Measurements from ENCODE around the gene PELO.

The PELO gene

DNA sequence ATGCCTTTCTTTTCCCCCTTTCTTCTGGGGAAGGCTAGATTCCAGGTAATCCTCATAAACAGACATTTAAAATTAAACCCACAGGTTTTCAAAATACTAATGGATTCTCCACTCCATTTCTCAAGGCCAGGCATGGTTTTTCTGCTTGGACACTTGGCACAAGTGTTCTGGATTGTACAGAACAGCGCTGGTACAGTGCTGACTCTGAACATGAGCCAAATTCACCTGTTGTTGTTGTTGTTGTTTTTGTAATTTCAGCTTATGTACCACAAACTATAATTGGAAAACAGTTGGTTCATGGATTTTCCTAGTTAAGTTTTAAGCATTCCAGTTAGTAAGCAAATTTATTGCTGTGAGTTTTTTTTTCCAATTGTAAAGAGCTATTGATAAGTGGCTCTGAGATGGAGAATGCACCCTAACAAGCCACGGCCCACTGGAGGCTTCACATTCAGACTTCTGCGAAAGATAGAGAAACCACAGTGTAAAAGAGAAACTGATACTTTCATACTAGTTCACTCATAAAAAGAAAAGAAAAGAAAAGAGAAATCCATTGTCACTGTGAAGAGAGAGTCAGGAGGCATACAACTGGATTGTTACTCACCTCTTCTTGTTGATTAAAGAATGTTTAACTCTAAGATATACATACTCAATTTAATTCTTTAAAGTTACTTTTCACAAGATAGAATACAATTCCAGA lies 16.2 kb upstream of the PELO start:
- Histone ChIP-seq H3K27me3 (replicated peaks; ENCODE audit: control insufficient read depth, insufficient read depth, low read length, poor library complexity, severe bottlenecking) (no peaks in the 10 kb centered on the region), H3K4me1 (ENCODE audit: control insufficient read depth, insufficient read depth, low read length, poor library complexity, severe bottlenecking) (peaks cover 18% of the 10 kb centered on the region), H3K36me3 (ENCODE audit: control insufficient read depth, insufficient read depth, low read length) (no peaks in the 10 kb centered on the region), H3K9me3 (ENCODE audit: control insufficient read depth, low read length) (no peaks in the 10 kb centered on the region), H3K4me3 (ENCODE audit: insufficient read depth, low read depth, low read length, poor library complexity, severe bottlenecking) (no peak overlapping the region), H3K27ac (ENCODE audit: insufficient read depth, low read length, poor library complexity, severe bottlenecking) (no peak overlapping the region)
- no peak for DNase-seq

- Histone ChIP-seq H3K4me1 (ENCODE audit: control insufficient read depth, insufficient read depth, low read length, poor library complexity, severe bottlenecking) (peaks cover 19% of the 10 kb centered on the region), H3K27me3 (replicated peaks; ENCODE audit: control insufficient read depth, insufficient read depth, low read length, poor library complexity, severe bottlenecking) (no peaks in the 10 kb centered on the region), H3K36me3 (ENCODE audit: control insufficient read depth, insufficient read depth, low read length) (no peaks in the 10 kb centered on the region), H3K27ac (ENCODE audit: insufficient read depth, low read length, poor library complexity, severe bottlenecking) (no peak overlapping the region), H3K9me3 (ENCODE audit: control insufficient read depth, low read length) (no peaks in the 10 kb centered on the region), H3K4me3 (ENCODE audit: insufficient read depth, low read depth, low read length, poor library complexity, severe bottlenecking) (no peak overlapping the region)
- no peak for DNase-seq
Measured at GRCh38 chr5:52772668-52773067, 15.0 kb upstream of the PELO start.

GRCh38 chr5:52773342-52773741 lies 14.4 kb upstream of the PELO start:
- Histone ChIP-seq H3K27me3 (replicated peaks; ENCODE audit: control insufficient read depth, insufficient read depth, low read length, poor library complexity, severe bottlenecking) (no peaks in the 10 kb centered on the region), H3K4me1 (ENCODE audit: control insufficient read depth, insufficient read depth, low read length, poor library complexity, severe bottlenecking) (peaks cover 19% of the 10 kb centered on the region)
- no peak for DNase-seq

GRCh38 chr5:52774005-52774410 lies 13.7 kb upstream of the PELO start:
- Histone ChIP-seq H3K27me3 (replicated peaks; ENCODE audit: control insufficient read depth, insufficient read depth, low read length, poor library complexity, severe bottlenecking) (no peaks in the 10 kb centered on the region), H3K4me1 (ENCODE audit: control insufficient read depth, insufficient read depth, low read length, poor library complexity, severe bottlenecking) (peaks cover 19% of the 10 kb centered on the region), H3K36me3 (ENCODE audit: control insufficient read depth, insufficient read depth, low read length) (no peaks in the 10 kb centered on the region), H3K27ac (ENCODE audit: insufficient read depth, low read length, poor library complexity, severe bottlenecking) (no peak overlapping the region), H3K9me3 (ENCODE audit: control insufficient read depth, low read length) (no peaks in the 10 kb centered on the region), H3K4me3 (ENCODE audit: insufficient read depth, low read depth, low read length, poor library complexity, severe bottlenecking) (no peak overlapping the region)
- DNase-seq = no peak

More at GRCh38 chr5:52773342-52773741, 14.4 kb upstream of the PELO start:
- Histone ChIP-seq H3K27ac (ENCODE audit: insufficient read depth, low read length, poor library complexity, severe bottlenecking) (no peak overlapping the region), H3K36me3 (ENCODE audit: control insufficient read depth, insufficient read depth, low read length) (no peaks in the 10 kb centered on the region), H3K9me3 (ENCODE audit: control insufficient read depth, low read length) (no peaks in the 10 kb centered on the region), H3K4me3 (ENCODE audit: insufficient read depth, low read depth, low read length, poor library complexity, severe bottlenecking) (no peak overlapping the region)

- no peaks in the 10 kb centered on the region for H3K36me3 ChIP-seq (ENCODE audit: control insufficient read depth, insufficient read depth, low read length)
- H3K27me3 ChIP-seq (replicated peaks; ENCODE audit: control insufficient read depth, insufficient read depth, low read length, poor library complexity, severe bottlenecking) = no peaks in the 10 kb centered on the region
- DNase-seq = peak in 1 of 3 donors; percentile 24
- no peak overlapping the region for H3K27ac ChIP-seq (ENCODE audit: insufficient read depth, low read length, poor library complexity, severe bottlenecking)
- H3K4me1 ChIP-seq (ENCODE audit: control insufficient read depth, insufficient read depth, low read length, poor library complexity, severe bottlenecking) = peaks cover 19% of the 10 kb centered on the region
- no peaks in the 10 kb centered on the region for H3K9me3 ChIP-seq (ENCODE audit: control insufficient read depth, low read length)
- H3K4me3 ChIP-seq (ENCODE audit: insufficient read depth, low read depth, low read length, poor library complexity, severe bottlenecking) = no peak overlapping the region
Measured at GRCh38 chr5:52776116-52776515, 11.6 kb upstream of the PELO start.

DNA sequence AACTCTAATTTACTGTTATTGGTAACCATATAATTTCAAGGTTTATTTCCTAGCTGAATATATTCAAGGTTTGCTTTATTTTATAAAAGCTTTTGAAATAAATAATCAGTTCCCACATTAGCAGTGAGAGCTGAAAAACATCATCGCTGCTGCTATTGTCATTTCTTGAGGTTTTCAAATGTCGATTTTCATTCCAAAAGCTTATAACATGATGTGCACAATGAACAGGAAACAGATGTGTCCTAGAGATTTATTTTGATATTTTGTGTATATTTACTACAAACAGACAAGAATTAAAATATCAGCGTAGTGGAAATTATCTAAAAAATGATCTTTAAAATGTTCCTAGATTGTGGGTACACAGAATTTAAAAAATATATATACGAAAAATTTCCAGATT lies 10.5 kb upstream of the PELO start:
- H3K4me3 ChIP-seq (ENCODE audit: insufficient read depth, low read depth, low read length, poor library complexity, severe bottlenecking) = no peak overlapping the region
- no peak overlapping the region for H3K27ac ChIP-seq (ENCODE audit: insufficient read depth, low read length, poor library complexity, severe bottlenecking)
- no peaks in the 10 kb centered on the region for H3K36me3 ChIP-seq (ENCODE audit: control insufficient read depth, insufficient read depth, low read length)
- DNase-seq = no peak
- peaks cover 19% of the 10 kb centered on the region for H3K4me1 ChIP-seq (ENCODE audit: control insufficient read depth, insufficient read depth, low read length, poor library complexity, severe bottlenecking)
- no peaks in the 10 kb centered on the region for H3K27me3 ChIP-seq (replicated peaks; ENCODE audit: control insufficient read depth, insufficient read depth, low read length, poor library complexity, severe bottlenecking)
- H3K9me3 ChIP-seq (ENCODE audit: control insufficient read depth, low read length) = no peaks in the 10 kb centered on the region

GRCh38 chr5:52778781-52779180 lies 8.9 kb upstream of the PELO start:
- Histone ChIP-seq H3K27ac (ENCODE audit: insufficient read depth, low read length, poor library complexity, severe bottlenecking) (no peak overlapping the region), H3K4me1 (ENCODE audit: control insufficient read depth, insufficient read depth, low read length, poor library complexity, severe bottlenecking) (peaks cover 19% of the 10 kb centered on the region), H3K27me3 (replicated peaks; ENCODE audit: control insufficient read depth, insufficient read depth, low read length, poor library complexity, severe bottlenecking) (no peaks in the 10 kb centered on the region), H3K36me3 (ENCODE audit: control insufficient read depth, insufficient read depth, low read length) (no peaks in the 10 kb centered on the region), H3K4me3 (ENCODE audit: insufficient read depth, low read depth, low read length, poor library complexity, severe bottlenecking) (no peak overlapping the region), H3K9me3 (ENCODE audit: control insufficient read depth, low read length) (no peaks in the 10 kb centered on the region)
- DNase-seq = no peak

GRCh38 chr5:52779213-52779612 lies 8.5 kb upstream of the PELO start:
- no peak overlapping the region for H3K4me3 ChIP-seq (ENCODE audit: insufficient read depth, low read depth, low read length, poor library complexity, severe bottlenecking)
- no peak for DNase-seq
- H3K27ac ChIP-seq (ENCODE audit: insufficient read depth, low read length, poor library complexity, severe bottlenecking) = no peak overlapping the region
- peaks cover 14% of the 10 kb centered on the region for H3K4me1 ChIP-seq (ENCODE audit: control insufficient read depth, insufficient read depth, low read length, poor library complexity, severe bottlenecking)
- no peaks in the 10 kb centered on the region for H3K36me3 ChIP-seq (ENCODE audit: control insufficient read depth, insufficient read depth, low read length)
- H3K27me3 ChIP-seq (replicated peaks; ENCODE audit: control insufficient read depth, insufficient read depth, low read length, poor library complexity, severe bottlenecking) = no peaks in the 10 kb centered on the region
- no peaks in the 10 kb centered on the region for H3K9me3 ChIP-seq (ENCODE audit: control insufficient read depth, low read length)

- Histone ChIP-seq H3K4me1 (ENCODE audit: control insufficient read depth, insufficient read depth, low read length, poor library complexity, severe bottlenecking) (peaks cover 10% of the 10 kb centered on the region), H3K27me3 (replicated peaks; ENCODE audit: control insufficient read depth, insufficient read depth, low read length, poor library complexity, severe bottlenecking) (no peaks in the 10 kb centered on the region), H3K9me3 (ENCODE audit: control insufficient read depth, low read length) (no peaks in the 10 kb centered on the region), H3K36me3 (ENCODE audit: control insufficient read depth, insufficient read depth, low read length) (no peaks in the 10 kb centered on the region), H3K4me3 (ENCODE audit: insufficient read depth, low read depth, low read length, poor library complexity, severe bottlenecking) (no peak overlapping the region), H3K27ac (ENCODE audit: insufficient read depth, low read length, poor library complexity, severe bottlenecking) (no peak overlapping the region)
- DNase-seq = no peak
Measured at GRCh38 chr5:52783226-52783959, 4.3 kb upstream of the PELO start.

DNA sequence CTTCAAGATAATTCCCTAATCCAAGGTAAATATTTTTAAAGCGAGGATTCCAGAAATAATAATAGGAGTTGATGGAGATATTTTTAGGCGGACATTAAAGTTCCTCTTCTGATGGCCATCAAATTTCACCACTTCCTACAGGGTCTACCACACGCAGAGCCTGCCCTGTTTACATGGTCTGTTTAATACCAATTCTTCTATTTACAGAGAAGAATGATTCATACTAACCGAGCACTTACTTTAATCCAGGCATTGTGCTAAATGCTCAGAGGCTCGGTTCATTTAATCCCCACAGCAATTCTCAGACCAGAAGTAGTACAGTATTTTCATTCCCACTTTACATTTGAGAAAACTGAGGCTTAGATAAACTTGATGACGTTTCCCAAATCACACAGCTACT lies 3.0 kb upstream of the PELO start:
- H3K27me3 ChIP-seq (replicated peaks; ENCODE audit: control insufficient read depth, insufficient read depth, low read length, poor library complexity, severe bottlenecking) = no peaks in the 10 kb centered on the region
- no peak for DNase-seq
- H3K27ac ChIP-seq (ENCODE audit: insufficient read depth, low read length, poor library complexity, severe bottlenecking) = no peak overlapping the region
- H3K9me3 ChIP-seq (ENCODE audit: control insufficient read depth, low read length) = no peaks in the 10 kb centered on the region
- H3K4me3 ChIP-seq (ENCODE audit: insufficient read depth, low read depth, low read length, poor library complexity, severe bottlenecking) = no peak overlapping the region
- no peaks in the 10 kb centered on the region for H3K36me3 ChIP-seq (ENCODE audit: control insufficient read depth, insufficient read depth, low read length)
- peaks cover 12% of the 10 kb centered on the region for H3K4me1 ChIP-seq (ENCODE audit: control insufficient read depth, insufficient read depth, low read length, poor library complexity, severe bottlenecking)

All from effector memory CD4-positive, alpha-beta T cell (primary cell).